PC-3 (cell line): ENCODE results near the gene GK.
"Not testable (repeated sequence)": the region's sequence is repeated elsewhere in the genome, so short reads cannot be mapped to it uniquely, and the experiment has no call there.

Experiments used
- EZH2 ChIP-seq: fragments of 300-600 bp; sonication (generic); IDR thresholded peaks from one replicate; pipeline ENCODE4 v1.6.1; 2017; ENCODE audit warnings: antibody characterized with exemption, mild to moderate bottlenecking, low read length; ENCODE audit not compliant: unreplicated experiment
- EZH2phosphoT487 ChIP-seq: fragments of 300-600 bp; sonication (generic); IDR thresholded peaks from 2 replicates; pipeline ENCODE4 v1.6.1; 2018; ENCODE audit warnings: mild to moderate bottlenecking, antibody characterized with exemption, low read length, borderline replicate concordance
- TF ChIP-seq, protein P1 (sequence below): fragments of 300-600 bp; sonication (generic); conservative IDR thresholded peaks from 2 replicates; pipeline ENCODE4 v1.5.1; 2017; ENCODE audit warnings: antibody characterized with exemption, low read depth, mild to moderate bottlenecking, low read length

- TF ChIP-seq, protein P1, sequence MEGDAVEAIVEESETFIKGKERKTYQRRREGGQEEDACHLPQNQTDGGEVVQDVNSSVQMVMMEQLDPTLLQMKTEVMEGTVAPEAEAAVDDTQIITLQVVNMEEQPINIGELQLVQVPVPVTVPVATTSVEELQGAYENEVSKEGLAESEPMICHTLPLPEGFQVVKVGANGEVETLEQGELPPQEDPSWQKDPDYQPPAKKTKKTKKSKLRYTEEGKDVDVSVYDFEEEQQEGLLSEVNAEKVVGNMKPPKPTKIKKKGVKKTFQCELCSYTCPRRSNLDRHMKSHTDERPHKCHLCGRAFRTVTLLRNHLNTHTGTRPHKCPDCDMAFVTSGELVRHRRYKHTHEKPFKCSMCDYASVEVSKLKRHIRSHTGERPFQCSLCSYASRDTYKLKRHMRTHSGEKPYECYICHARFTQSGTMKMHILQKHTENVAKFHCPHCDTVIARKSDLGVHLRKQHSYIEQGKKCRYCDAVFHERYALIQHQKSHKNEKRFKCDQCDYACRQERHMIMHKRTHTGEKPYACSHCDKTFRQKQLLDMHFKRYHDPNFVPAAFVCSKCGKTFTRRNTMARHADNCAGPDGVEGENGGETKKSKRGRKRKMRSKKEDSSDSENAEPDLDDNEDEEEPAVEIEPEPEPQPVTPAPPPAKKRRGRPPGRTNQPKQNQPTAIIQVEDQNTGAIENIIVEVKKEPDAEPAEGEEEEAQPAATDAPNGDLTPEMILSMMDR: not testable (repeated sequence)
- not testable (repeated sequence) for TF ChIP-seq EZH2phosphoT487, EZH2
Observed at GRCh38 chrX:30634070-30634469, 19.2 kb upstream of the GK start.
